H1 (cell line): ENCODE measurements around the gene IFNL1. TPM values are rescaled to one million over a fixed set of nuclear protein-coding genes. Genes with fewer than 3 reads are reported as not detected.
A peak's percentile ranks its signal among the peaks of the same experiment; 100 is the strongest.

ENCODE experiments used
- EP300 ChIP-seq, 2 experiments: IDR thresholded peaks; 1 replicate in 1 of 2; 2 replicates in 1 of 2; pipeline ENCODE4 v1.6.1; 2011 to 2012; ENCODE audit warnings: low read depth in 2 of 2, low read length in 2 of 2, mild to moderate bottlenecking in 2 of 2, borderline replicate concordance in 1 of 2, inconsistent platforms in 1 of 2, moderate library complexity in 1 of 2
- KDM5A ChIP-seq: fragments of 200-600 bp; IDR thresholded peaks from 2 replicates; pipeline ENCODE4 v1.7.1; 2012; ENCODE audit warnings: mild to moderate bottlenecking, low read length, inconsistent platforms, mixed read lengths
- NRF1 ChIP-seq: IDR thresholded peaks from 2 replicates; pipeline ENCODE4 v1.6.1; 2011; ENCODE audit warnings: mild to moderate bottlenecking, low read depth, low read length, improper control_type of control experiment
- SRF ChIP-seq: IDR thresholded peaks from 2 replicates; pipeline ENCODE4 v1.6.1; 2011; ENCODE audit warnings: mild to moderate bottlenecking, low read depth, low read length, moderate library complexity
- polyA plus RNA-seq, 7 experiments: library from polyadenylated mRNA; depleted of rRNA in 3 of 7; stranded (reverse) in 5 of 7; unstranded in 2 of 7; fragments of >200 nt in 5 of 7; fragments of 200-250 nt in 2 of 7; gene quantifications; 1 replicate in 5 of 7; 2 replicates in 1 of 7; 4 replicates in 1 of 7; pipeline versions ENCODE4 v1.2.1 to v1.2.3, GENCODE V29; 2011 to 2013; ENCODE audit warnings: missing spikeins in 2 of 7, mixed read lengths in 2 of 7
- total RNA-seq: library from RNA; stranded (reverse); fragmentation: NEBNext Ultra II Directional; extraction: Animal tissue kit (Norgen Biotek cat#: 25700); gene quantifications from 2 replicates; pipeline ENCODE4 v1.2.1, GENCODE V29; 2021
- TF ChIP-seq, protein P1 (sequence below): IDR thresholded peaks from 2 replicates; pipeline ENCODE4 v1.6.1; 2012; ENCODE audit warnings: inconsistent platforms
- TF ChIP-seq, protein P2 (sequence below): IDR thresholded peaks from 2 replicates; pipeline ENCODE4 v1.6.1; 2012; ENCODE audit warnings: low read length, inconsistent platforms

Gene IFNL1
- total and polyA plus RNA-seq, 2 of the 8 experiments (the other 6 are each of a cell fraction or from before 2014, with no cell fraction given): not detected

DNA sequence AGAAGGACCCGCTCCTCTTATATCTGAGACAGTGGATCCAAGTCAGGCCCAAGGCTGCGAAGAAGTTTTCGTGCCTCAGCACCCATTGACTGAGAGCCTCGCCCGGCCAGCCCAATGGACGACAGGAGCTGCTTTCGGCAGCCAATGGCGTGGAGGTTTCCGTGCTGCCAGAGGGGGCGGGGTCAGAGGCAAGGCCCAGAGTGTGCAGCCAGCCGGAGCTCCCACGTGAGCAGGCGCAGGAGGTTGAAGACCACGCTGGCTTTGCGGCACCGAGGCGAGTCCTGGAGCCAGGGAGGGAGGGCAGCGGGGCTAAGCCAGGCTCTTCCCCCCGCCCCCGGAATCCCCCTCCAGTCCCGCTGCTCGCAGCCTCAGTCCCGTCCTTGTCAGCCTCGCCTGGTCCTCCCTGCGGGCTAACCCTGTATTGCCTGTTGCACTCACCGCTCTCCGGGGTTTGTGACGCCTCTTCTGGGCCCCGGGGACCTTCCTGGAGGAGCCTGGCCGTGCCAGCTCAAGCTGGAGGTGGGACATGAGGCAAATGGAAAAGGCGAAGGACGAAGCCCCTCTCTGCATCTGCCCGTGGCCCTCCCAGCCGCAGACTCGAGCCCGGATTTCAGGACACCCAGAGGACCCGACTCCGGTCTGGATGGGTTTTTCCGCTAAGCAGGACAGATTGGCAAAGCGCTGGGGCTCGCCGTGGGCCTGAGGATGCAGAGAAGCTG, 49.1 kb upstream of the IFNL1 start (continued):
- TF ChIP-seq, protein P1, sequence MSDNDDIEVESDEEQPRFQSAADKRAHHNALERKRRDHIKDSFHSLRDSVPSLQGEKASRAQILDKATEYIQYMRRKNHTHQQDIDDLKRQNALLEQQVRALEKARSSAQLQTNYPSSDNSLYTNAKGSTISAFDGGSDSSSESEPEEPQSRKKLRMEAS: peak; percentile 93
- no peak for TF ChIP-seq KDM5A
- no peak for TF ChIP-seq NRF1
- TF ChIP-seq EP300 (IDR thresholded peaks at IDR 0.05; ENCODE audit: borderline replicate concordance in 1 of 2, low read depth in 2 of 2, low read length in 2 of 2): no peak
- TF ChIP-seq, protein P2, sequence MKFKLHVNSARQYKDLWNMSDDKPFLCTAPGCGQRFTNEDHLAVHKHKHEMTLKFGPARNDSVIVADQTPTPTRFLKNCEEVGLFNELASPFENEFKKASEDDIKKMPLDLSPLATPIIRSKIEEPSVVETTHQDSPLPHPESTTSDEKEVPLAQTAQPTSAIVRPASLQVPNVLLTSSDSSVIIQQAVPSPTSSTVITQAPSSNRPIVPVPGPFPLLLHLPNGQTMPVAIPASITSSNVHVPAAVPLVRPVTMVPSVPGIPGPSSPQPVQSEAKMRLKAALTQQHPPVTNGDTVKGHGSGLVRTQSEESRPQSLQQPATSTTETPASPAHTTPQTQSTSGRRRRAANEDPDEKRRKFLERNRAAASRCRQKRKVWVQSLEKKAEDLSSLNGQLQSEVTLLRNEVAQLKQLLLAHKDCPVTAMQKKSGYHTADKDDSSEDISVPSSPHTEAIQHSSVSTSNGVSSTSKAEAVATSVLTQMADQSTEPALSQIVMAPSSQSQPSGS: no peak
- no peak for TF ChIP-seq SRF
